Stimulated activated CD4-positive, alpha-beta T cell treated with anti-CD3 and anti-CD28 coated beads, TNF-alpha, amount 100 ng/mL, for 4 hours (primary cell): ENCODE results near the gene IFI6.
"Not testable (repeated sequence)": the region's sequence is repeated elsewhere in the genome, so short reads cannot be mapped to it uniquely, and the experiment has no call there.

Experiments used
- DNase-seq, 3 experiments: peaks; one replicate each; pipeline ENCODE4 v3.0.0-alpha.2; 2020; ENCODE audit warnings: low read depth in 3 of 3

The IFI6 gene

DNA sequence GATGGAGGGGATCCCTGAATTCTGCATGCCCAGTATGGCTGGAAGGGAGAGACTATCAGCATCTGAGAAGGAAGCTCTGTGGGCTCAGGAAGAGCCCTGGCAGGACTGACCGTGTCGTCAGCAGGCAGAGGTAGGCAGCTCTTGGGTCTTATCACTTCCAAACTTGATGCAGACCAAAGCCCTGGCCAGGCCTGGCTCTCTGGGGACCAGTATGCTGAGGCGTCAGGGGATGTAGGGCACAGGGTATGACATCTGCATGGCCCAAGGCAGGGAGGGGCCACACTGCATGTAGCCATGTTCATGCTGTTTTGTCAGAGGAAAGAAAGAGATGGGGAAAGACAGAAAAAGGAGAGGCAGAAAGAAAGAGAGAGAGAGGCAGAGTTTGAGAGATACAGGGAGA is 43.3 kb downstream of the IFI6 start:
- DNase-seq: no peak

DNA sequence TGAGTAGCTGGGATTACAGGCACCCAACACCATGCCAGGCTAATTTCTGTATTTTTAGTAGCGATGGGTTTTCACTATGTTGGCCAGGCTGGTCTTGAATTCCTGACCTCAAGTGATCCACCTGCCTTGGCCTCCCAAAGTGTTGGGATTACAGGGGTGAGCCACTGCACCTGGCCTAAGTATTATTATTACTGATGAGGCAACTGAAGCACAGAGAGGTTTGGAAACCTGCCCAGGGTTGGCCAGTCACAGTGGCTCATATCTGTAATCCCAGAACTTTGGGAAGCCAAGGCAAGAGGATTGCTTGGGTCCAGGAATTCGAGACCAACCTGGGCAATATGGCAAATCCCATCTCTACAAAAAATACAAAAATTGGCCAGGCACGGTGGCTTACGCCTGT is 44.3 kb downstream of the IFI6 start:
- DNase-seq: not testable (repeated sequence)

DNA sequence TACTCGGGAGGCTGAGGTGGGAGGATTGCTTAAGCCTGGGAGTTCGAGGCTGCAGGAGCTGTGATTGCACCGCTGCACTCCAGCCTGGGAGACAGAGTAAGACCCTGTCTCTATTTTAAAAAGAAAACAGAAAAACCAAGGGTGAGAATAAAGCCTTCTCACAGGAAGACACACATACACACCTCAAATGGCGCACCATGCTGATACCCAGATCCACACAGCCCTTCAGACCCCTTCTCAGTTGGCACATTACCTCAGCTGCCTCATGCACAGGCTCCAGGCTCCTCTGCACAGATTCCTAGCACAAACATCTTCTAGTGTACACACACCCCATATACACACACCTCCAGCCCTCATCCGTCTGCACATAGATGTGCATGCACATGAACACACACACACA is 44.9 kb downstream of the IFI6 start:
- DNase-seq: no peak

DNA sequence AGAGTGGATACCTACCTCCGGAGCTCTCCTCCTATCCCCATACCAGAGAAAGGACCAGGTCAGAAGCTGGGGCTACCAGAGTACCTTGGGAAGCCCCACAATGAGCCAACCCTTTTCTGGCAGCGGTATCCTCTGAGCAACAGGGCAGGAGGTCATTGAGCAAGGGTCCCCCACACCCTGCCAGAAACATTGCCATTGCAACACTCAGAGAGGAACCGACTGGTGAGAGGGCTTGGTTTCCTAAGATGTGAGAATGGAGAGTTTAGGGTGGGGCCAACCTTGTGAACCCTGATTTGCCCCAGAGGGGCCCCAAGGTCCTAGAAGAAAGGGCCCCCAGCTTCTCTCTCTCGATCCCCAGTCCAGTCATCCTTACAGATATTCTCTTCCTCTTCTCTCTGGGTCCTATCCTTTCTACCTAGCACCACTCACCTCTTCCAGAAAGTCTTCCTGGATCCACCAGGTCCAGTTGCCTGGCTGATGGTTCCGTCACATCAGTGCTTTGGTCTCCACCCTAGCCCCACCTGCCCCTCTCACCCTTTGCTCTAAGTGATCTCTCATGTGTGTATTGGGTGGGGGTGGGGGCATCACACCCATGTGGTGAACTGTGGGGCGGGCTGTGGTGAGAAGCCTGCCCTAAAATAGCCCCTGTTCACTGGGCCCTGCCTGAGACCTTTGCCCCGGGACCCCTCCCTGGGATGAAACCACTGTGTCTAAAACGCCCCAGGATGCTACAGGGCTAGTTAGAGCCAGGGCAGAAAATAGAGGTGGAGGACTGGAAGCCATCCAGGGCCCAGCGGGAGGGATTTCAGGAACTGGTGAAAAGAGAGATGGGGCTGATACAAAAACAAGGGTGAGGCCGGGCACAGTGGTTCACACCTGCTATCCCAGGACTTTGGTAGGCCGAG is 45.7 kb downstream of the IFI6 start:
- no peak for DNase-seq

DNA sequence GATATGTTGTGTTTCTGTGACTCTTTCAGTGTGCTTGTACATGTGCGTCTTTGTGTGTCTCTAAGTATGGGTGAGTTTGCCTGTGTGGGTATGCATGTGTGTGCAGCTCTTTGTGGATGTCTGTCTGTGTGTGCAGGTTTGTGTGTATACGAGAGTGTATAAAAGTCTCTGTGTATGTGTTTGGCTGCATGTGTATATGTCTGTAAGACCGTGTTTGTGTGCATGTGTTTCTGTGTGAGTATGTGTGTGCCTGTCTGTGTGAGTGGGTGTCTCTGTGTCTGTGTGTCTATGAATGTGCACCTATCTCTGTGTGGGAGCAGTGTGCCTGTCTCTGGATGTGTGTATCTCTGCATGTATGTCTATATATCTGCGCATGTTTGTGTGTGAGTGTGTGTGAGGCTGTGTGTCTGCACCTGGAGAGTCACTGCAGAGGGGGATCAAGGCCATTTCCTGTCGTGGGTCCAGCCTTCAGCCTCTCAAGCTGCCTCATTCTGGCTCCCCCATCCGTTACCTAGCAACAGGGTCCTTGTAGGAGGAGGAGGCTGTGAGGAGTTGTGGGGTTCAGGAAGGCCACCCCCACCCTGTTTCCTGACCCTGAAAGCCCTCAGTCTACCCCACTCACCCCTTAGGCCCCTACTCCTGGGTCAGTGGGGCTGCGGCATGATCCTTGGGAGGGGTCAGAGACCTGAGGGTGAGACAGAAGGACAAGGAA is 47.4 kb downstream of the IFI6 start:
- no peak for DNase-seq

DNA sequence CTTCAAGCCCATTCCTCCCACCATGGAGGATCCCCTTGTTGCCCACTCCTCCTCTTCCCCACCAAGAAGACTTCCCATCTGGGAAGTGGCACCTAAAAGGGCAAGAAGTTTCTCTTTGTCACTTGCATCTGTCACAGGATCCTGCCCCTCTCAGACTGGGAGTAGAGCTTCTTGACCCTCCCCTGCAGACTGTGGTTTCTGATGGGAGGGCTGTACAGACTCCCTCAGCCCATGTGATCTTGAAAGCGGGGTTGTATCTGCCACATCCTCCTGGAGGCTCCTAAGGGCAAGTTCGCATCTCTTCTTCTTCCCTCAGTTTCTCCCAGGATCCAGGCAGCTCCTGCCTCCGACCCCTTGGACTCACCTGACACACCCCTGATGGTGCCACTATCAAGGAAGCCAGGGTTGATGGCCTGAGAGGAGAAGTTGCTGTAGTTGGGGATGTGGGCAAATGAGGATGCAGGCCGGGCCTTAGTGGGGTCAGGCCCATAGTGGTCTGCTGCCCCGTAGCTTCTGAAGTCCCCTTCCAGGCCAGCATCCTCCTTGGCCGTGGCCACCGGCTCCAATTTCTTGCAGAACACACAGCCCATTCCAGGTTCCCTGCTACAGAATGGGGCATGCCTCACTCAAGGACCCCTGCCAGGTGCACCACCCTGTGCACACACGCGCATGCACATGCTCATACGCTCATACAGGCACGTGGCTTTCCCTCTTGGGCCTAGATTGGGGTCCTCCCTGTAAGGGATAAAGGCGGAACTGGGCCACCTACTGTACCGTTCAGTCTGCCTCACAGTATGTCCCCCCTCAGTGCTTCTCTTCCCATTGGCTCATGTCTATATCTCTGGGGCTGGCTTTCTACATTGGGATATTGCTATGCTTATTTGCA is 48.4 kb downstream of the IFI6 start:
- DNase-seq: no peak

DNA sequence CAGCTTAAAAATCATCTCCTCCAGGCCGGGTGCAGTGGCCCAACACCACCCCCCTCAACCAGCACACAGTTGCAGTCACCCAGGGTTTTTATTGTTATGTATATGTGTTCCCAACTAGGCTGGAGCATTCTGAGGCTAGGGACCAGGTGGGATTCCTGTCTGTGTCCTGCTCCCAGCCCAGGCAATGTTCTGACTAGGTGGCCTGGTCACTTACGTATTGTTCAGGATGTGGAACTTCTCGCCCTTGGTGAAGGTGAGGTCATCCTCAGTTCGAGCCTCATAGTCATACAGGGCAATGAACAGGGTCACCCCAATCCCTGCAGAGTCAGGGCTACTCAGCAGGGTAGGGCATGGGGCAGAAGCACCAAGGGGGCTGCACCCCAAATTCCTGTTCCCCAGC is 49.2 kb downstream of the IFI6 start:
- no peak for DNase-seq

DNA sequence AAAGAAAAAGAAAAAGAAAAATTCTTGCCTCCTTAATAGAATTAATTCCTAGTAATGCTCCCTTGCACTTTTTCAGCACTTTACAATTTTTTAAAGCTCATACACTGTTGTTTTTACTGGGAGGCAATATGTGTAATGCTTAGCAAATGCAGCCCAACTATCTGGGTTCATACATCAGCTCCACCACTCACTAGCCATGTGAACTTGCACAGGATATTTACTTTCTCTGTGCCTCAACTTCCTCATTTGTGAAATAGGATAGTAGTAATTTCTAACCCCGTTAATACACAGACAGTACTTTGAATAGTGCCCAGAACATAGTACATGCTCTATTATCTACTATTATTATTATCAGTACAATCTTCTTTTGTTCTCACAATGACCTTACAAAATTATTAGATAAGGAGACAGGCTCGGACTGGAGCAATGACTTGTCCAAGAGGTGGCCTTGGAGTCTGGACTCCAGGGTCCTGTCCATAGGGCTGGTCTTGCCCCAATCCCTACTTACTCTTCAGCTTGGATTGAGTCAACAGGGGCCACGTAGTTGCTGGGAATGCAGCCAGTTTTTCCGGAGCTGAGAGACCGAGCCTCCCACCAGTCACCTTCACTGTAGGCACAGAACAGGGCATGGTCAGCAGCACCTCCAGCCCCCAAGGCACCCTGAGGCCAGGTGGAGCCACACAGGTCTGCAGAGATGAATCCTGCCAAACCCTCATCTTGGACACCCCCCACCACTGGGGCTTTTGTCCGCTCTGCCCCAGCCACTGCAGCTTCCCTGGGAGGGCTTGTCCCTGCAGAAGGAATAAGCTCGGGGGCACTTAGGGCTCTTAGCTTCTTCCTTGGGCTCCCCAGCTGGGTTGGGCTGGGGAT is 50.7 kb downstream of the IFI6 start:
- no peak for DNase-seq

DNA sequence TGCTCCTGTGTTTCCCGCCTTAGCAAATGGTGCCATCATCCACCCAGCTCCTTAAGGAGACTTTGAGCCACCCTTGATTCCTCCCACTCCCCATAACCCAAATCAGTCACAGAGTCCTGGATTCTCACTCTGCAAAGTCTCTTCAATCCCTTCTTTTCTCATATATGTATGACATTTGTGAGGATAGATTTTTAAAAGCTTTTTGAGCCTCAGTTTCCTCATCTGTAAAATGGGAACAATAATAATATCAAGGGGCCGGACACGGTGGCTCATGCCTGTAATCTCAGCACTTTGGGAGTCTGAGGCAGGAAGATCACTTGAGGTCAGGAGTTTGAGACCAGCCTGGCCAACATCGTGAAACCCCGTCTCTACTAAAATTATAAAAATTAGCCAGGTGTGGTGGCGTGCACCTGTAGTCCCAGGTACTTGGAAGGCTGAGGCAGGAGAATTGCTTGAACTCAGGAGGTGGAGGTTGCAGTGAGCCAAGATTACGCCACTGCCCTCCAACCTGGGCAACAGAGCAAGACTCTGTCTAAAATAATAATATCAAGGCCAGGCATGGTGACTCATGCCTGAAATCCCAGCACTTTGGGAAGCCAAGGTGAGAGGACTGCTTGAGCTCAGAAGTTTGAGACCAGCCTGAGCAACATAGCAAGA is 52.1 kb downstream of the IFI6 start:
- DNase-seq: not testable (repeated sequence)

DNA sequence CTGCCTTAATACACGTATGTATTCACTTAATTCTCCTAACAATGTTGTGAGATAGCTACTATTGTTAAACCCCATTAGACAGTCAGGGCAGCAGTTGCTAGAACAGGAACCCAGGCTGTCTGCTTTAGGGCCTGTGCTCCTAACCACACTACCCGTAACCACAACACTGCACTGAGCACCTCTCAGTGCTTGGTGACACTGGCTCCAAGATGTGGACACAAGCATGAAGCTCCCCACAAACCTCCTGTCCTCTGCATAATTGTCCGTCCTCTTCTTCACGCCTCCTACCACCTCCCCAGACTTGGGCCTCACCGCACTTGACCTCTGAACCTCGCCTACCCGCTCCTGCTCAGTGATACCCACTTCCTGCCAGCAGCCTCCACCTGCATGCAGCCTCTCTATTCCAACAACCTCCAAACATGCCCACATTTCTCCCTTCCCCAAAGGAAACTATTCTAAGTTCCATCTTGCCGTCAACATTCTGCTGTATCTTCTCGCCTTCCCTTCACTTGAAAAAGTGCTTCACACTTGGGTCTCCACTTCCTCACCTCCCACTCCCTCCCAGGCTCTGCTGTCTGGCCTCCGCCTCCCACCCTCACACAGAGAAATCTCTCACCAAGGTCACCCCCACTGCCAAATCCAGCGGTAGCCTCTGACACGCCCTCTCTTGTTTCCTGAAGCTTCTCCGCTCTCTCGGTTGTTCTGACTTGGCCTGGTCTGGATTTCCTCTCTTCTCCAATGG is 53.5 kb downstream of the IFI6 start:
- no peak for DNase-seq

DNA sequence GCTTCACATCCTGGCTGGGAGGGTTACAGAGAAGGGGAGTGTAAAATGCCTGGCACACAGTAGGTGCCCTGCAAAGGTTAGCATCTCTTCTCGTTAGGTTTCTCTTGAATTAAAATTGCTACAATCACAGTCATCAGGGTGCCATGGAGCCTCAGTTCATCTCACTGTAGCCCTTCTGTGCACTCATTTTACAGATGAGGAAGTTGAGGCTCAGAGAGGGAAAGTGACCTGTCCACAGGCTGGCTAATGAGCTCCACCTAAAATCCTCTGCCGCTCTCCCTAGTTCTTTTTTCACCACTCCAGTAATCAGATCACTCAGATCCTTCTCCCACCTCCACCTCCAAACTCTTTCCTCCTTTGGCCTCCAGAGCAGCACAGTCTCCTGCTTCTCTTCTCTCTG is 54.6 kb downstream of the IFI6 start:
- no peak for DNase-seq

DNA sequence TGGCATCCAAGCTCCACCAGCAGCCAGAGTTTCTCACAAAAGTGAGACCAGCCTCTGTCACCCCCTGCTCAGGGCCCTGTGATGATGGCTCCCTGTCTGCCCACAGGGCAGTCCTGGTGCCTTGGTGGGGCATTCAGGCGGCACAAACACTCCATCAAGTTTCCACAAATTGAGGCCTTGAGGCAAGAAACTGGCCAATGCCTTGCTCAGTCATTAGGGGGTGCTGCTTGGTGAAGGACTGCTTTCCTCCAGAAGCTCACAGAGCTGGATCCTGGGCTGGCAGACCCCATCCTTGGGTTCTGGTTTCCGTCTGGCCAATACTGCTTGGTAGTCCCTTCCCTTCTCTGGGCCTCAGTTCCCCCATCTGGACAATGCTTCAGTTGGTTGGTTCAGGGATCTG is 55.6 kb downstream of the IFI6 start:
- no peak for DNase-seq
